Neural cell (in vitro differentiated cells): ENCODE results near the gene CKAP4. TPM values are rescaled to one million over a fixed set of nuclear protein-coding genes. Genes with fewer than 3 reads are reported as not detected.

Experiments used
- H2AFZ ChIP-seq: fragments of 200-600, 300-800 bp; sonication (generic), shearing (Covaris generic); 2 replicates; pipeline ENCODE4 v1.6.0; 2014; ENCODE audit warnings: low read depth, mild to moderate bottlenecking, antibody characterized with exemption, low read length, moderate library complexity
- H3F3A ChIP-seq: fragments of 200-600 bp; shearing (Covaris generic); 2 replicates; pipeline ENCODE4 v1.6.1; 2016; ENCODE audit warnings: mild to moderate bottlenecking, moderate library complexity, mixed read lengths, antibody characterized with exemption, low read length; ENCODE audit not compliant: insufficient read depth, poor library complexity, severe bottlenecking
- H3K27ac ChIP-seq: fragments of 200-600, 300-800 bp; sonication (generic), shearing (Covaris generic); 2 replicates; pipeline ENCODE4 v1.5.1; 2014; ENCODE audit warnings: mild to moderate bottlenecking, low read length, moderate library complexity
- H3K27me3 ChIP-seq: fragments of 300-800, 200-600 bp; sonication (generic), shearing (Covaris generic); 2 replicates; pipeline ENCODE4 v1.6.0; 2014; ENCODE audit warnings: mild to moderate bottlenecking, low read depth, low read length, moderate library complexity; ENCODE audit not compliant: insufficient read depth
- H3K36me3 ChIP-seq: fragments of 300-800, 200-600 bp; sonication (generic), shearing (Covaris generic); 2 replicates; pipeline ENCODE4 v1.5.1; 2014; ENCODE audit warnings: mild to moderate bottlenecking, antibody characterized with exemption, low read length, moderate library complexity; ENCODE audit not compliant: insufficient read depth
- H3K4me2 ChIP-seq: fragments of 300-800, 200-600 bp; sonication (generic), shearing (Covaris generic); 2 replicates; pipeline ENCODE4 v1.6.0; 2014; ENCODE audit warnings: mild to moderate bottlenecking, low read length
- H3K4me3 ChIP-seq: fragments of 300-800, 200-600 bp; sonication (generic), shearing (Covaris generic); 2 replicates; pipeline ENCODE4 v1.5.1; 2014; ENCODE audit warnings: mild to moderate bottlenecking, low read length, moderate library complexity
- H3K79me2 ChIP-seq: fragments of 200-600 bp; shearing (Covaris generic); replicated peaks from 2 replicates; pipeline ENCODE4 v1.6.0; 2014; ENCODE audit warnings: mild to moderate bottlenecking, low read length, moderate library complexity; ENCODE audit not compliant: insufficient read depth
- H3K9ac ChIP-seq: fragments of 300-800, 200-600 bp; sonication (generic), shearing (Covaris generic); 2 replicates; pipeline ENCODE4 v1.6.1; 2016; ENCODE audit warnings: mild to moderate bottlenecking, low read length, mixed read lengths
- H3K9me2 ChIP-seq: fragments of 200-600 bp; shearing (Covaris generic); 2 replicates; pipeline ENCODE4 v1.6.1; 2016; ENCODE audit warnings: mild to moderate bottlenecking, low read length, mixed read lengths; ENCODE audit not compliant: insufficient read depth
- H3K9me3 ChIP-seq: fragments of 200-600, 300-800 bp; sonication (generic), shearing (Covaris generic); 2 replicates; pipeline ENCODE4 v1.6.1; 2016; ENCODE audit warnings: mild to moderate bottlenecking, mixed run types, low read length, moderate library complexity, mixed read lengths
- H4K20me1 ChIP-seq: fragments of 200-600 bp; shearing (Covaris generic); 2 replicates; pipeline ENCODE4 v1.6.1; 2016; ENCODE audit warnings: mild to moderate bottlenecking, mixed run types; ENCODE audit not compliant: insufficient read depth
- EP300 ChIP-seq: fragments of 450-650 bp; conservative IDR thresholded peaks from 2 replicates; pipeline ENCODE4 v1.6.1; 2014; ENCODE audit warnings: antibody characterized with exemption, mild to moderate bottlenecking, moderate library complexity; ENCODE audit not compliant: poor library complexity, severe bottlenecking
- EZH2 ChIP-seq: fragments of 200-600, 300-800 bp; shearing (Covaris generic), sonication (generic); IDR thresholded peaks from 2 replicates; pipeline ENCODE4 v1.6.1; 2014; ENCODE audit warnings: antibody characterized with exemption, low read length, borderline replicate concordance, mild to moderate bottlenecking; ENCODE audit not compliant: insufficient read depth, poor library complexity, severe bottlenecking
- MXI1 ChIP-seq: fragments of 450-650 bp; conservative IDR thresholded peaks from 2 replicates; pipeline ENCODE4 v1.6.1; 2014; ENCODE audit warnings: antibody characterized with exemption, mild to moderate bottlenecking; ENCODE audit not compliant: poor library complexity, severe bottlenecking
- POLR2AphosphoS5 ChIP-seq: IDR thresholded peaks from 2 replicates; pipeline ENCODE4 v1.6.1; 2012
- RAD21 ChIP-seq: fragments of 450-650 bp; conservative IDR thresholded peaks from 2 replicates; pipeline ENCODE4 v1.6.1; 2014; ENCODE audit warnings: antibody characterized with exemption, mild to moderate bottlenecking, moderate library complexity
- SMC3 ChIP-seq: fragments of 450-650 bp; conservative IDR thresholded peaks from 2 replicates; pipeline ENCODE4 v1.6.1; 2014; ENCODE audit warnings: antibody characterized with exemption, mild to moderate bottlenecking, moderate library complexity; ENCODE audit not compliant: poor library complexity
- TAF1 ChIP-seq: IDR thresholded peaks from 2 replicates; pipeline ENCODE4 v1.6.1; 2012; ENCODE audit warnings: low read depth
- polyA plus RNA-seq: library from polyadenylated mRNA; depleted of rRNA; stranded (reverse); fragments of >200 nt; gene quantifications from 2 replicates; pipeline ENCODE4 v1.2.3, GENCODE V29; 2014
- TF ChIP-seq, protein P1 (sequence below): IDR thresholded peaks from 2 replicates; pipeline ENCODE4 v1.6.1; 2012; ENCODE audit warnings: borderline replicate concordance
- TF ChIP-seq, protein P2 (sequence below): fragments of 450-650 bp; IDR thresholded peaks from 2 replicates; pipeline ENCODE4 v1.5.1; 2014; ENCODE audit warnings: antibody characterized with exemption, mild to moderate bottlenecking, moderate library complexity; ENCODE audit not compliant: poor library complexity, severe bottlenecking

The CKAP4 gene
- polyA plus RNA-seq, 1 donor from 2014 or later, result 50.0 TPM

DNA sequence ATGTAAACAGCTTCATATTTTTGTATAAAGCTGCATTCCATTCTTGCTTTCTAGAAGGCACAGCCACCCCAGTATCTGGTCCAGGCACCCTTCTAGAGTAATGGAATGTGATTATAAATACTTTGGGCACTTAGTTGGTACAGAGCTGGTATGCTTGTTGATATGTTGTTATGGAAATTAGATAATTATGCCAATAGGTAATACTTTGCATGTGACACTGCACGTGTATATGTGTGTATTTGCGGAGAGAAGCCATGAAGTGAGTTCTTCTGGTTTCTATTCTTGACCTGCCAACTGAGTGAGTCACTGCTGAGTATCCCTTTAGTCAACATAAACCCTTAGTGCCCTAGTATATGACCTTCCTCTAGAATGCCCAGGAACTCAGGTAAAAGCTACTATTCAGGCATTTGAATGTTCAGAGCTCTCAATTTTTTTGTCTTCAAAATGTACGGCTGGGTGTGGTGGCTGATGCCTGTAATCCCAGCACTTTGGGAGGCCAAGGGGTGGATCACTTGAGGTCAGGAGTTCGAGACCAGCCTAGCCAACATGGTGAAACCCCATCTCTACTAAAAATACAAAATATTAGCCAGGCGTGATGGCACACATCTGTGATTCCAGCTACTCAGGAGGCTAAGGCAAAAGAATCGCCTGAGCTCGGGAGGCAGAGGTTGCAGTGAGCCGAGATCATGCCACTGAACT is 48.5 kb upstream of the CKAP4 start:
- Histone ChIP-seq H3K27me3 (no peaks in the 10 kb centered on the region), H3K4me3 (no peak overlapping the region), H3K27ac (no peak overlapping the region), H3K9me2 (no peaks in the 10 kb centered on the region), H3K79me2 (no peaks in the 10 kb centered on the region), H4K20me1 (no peaks in the 10 kb centered on the region), H3K4me2 (no peak overlapping the region), H3K36me3 (no peaks in the 10 kb centered on the region), H3K9me3 (no peaks in the 10 kb centered on the region), H2AFZ (no peak overlapping the region), H3K9ac (no peak overlapping the region), H3F3A (no peaks in the 10 kb centered on the region)
- no peak for TF ChIP-seq EZH2
- no peak for TF ChIP-seq RAD21
- TF ChIP-seq, protein P1, sequence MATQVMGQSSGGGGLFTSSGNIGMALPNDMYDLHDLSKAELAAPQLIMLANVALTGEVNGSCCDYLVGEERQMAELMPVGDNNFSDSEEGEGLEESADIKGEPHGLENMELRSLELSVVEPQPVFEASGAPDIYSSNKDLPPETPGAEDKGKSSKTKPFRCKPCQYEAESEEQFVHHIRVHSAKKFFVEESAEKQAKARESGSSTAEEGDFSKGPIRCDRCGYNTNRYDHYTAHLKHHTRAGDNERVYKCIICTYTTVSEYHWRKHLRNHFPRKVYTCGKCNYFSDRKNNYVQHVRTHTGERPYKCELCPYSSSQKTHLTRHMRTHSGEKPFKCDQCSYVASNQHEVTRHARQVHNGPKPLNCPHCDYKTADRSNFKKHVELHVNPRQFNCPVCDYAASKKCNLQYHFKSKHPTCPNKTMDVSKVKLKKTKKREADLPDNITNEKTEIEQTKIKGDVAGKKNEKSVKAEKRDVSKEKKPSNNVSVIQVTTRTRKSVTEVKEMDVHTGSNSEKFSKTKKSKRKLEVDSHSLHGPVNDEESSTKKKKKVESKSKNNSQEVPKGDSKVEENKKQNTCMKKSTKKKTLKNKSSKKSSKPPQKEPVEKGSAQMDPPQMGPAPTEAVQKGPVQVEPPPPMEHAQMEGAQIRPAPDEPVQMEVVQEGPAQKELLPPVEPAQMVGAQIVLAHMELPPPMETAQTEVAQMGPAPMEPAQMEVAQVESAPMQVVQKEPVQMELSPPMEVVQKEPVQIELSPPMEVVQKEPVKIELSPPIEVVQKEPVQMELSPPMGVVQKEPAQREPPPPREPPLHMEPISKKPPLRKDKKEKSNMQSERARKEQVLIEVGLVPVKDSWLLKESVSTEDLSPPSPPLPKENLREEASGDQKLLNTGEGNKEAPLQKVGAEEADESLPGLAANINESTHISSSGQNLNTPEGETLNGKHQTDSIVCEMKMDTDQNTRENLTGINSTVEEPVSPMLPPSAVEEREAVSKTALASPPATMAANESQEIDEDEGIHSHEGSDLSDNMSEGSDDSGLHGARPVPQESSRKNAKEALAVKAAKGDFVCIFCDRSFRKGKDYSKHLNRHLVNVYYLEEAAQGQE, result no peak

DNA sequence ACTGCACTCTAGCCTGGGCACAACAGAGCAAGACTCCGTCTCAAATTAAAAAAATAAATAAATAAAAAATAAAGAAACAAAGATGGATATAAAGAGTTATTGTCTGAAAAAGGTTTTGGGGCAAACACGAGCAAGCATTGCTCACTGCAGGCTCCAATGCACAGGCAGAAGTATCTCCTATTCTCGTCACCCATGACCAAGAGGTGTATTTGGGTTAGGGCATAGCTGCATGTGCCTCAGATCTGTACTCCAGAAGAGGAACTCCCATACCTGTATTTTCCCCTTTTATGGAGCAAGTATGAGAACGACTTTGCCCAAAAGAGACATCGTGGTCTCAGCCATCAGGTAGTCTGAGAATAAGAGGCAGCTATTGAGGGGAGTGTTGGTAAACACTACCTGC is 44.5 kb upstream of the CKAP4 start:
- H3F3A ChIP-seq, result no peaks in the 10 kb centered on the region
- no peaks in the 10 kb centered on the region for H3K36me3 ChIP-seq
- H3K79me2 ChIP-seq, result no peaks in the 10 kb centered on the region
- no peak overlapping the region for H2AFZ ChIP-seq
- H3K27ac ChIP-seq, result no peak overlapping the region
- H3K27me3 ChIP-seq, result no peaks in the 10 kb centered on the region
- H3K9me3 ChIP-seq, result no peaks in the 10 kb centered on the region
- H3K9me2 ChIP-seq, result no peaks in the 10 kb centered on the region
- no peak overlapping the region for H3K4me2 ChIP-seq
- TF ChIP-seq MXI1, result no peak
- no peak for TF ChIP-seq POLR2AphosphoS5
- TF ChIP-seq, protein P2, sequence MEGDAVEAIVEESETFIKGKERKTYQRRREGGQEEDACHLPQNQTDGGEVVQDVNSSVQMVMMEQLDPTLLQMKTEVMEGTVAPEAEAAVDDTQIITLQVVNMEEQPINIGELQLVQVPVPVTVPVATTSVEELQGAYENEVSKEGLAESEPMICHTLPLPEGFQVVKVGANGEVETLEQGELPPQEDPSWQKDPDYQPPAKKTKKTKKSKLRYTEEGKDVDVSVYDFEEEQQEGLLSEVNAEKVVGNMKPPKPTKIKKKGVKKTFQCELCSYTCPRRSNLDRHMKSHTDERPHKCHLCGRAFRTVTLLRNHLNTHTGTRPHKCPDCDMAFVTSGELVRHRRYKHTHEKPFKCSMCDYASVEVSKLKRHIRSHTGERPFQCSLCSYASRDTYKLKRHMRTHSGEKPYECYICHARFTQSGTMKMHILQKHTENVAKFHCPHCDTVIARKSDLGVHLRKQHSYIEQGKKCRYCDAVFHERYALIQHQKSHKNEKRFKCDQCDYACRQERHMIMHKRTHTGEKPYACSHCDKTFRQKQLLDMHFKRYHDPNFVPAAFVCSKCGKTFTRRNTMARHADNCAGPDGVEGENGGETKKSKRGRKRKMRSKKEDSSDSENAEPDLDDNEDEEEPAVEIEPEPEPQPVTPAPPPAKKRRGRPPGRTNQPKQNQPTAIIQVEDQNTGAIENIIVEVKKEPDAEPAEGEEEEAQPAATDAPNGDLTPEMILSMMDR, result no peak
- TF ChIP-seq EP300, result no peak
- H4K20me1 ChIP-seq, result no peaks in the 10 kb centered on the region
- H3K4me3 ChIP-seq, result no peak overlapping the region
- no peak overlapping the region for H3K9ac ChIP-seq

DNA sequence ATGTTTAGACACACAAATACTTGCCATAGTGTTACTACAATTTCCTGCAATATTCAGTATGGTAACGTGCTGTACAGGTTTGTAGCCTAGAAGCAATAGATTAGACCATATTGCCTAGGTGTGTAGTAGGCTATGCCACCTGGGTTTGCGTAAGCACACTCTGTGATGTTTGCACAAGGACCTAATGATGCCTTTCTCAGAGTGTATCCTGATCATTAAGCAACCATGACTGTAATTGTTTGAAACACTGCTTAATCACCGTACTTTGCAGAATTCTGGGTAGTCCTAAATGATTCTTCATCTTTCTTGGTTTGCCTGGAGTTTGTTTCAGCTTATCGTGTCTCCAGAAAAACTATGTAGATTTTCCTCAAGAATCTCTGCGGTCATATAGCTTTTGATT is 43.5 kb upstream of the CKAP4 start:
- no peak overlapping the region for H3K27ac ChIP-seq
- H3K27me3 ChIP-seq, result no peaks in the 10 kb centered on the region
- H3K36me3 ChIP-seq, result no peaks in the 10 kb centered on the region
- H3F3A ChIP-seq, result no peaks in the 10 kb centered on the region
- H3K4me3 ChIP-seq, result no peak overlapping the region
- no peaks in the 10 kb centered on the region for H3K9me2 ChIP-seq
- no peaks in the 10 kb centered on the region for H4K20me1 ChIP-seq
- no peak overlapping the region for H3K4me2 ChIP-seq
- TF ChIP-seq EZH2 (no peak), TAF1 (no peak), MXI1 (no peak), SMC3 (no peak), RAD21 (no peak), POLR2AphosphoS5 (no peak), EP300 (no peak)
- TF ChIP-seq, protein P2, result no peak
- TF ChIP-seq, protein P1, result no peak
- H2AFZ ChIP-seq, result no peak overlapping the region
- no peaks in the 10 kb centered on the region for H3K79me2 ChIP-seq
- no peak overlapping the region for H3K9ac ChIP-seq
- H3K9me3 ChIP-seq, result no peaks in the 10 kb centered on the region
